Hindlimb muscle (tissue), 1 donor: ENCODE measurements around the gene CARD9. TPM values are rescaled to one million over a fixed set of nuclear protein-coding genes. Genes with fewer than 3 reads are reported as not detected.
"Not testable (repeated sequence)": the region's sequence is repeated elsewhere in the genome, so short reads cannot be mapped to it uniquely, and the experiment has no call there.

Source experiments
- DNase-seq: peaks from one replicate; pipeline ENCODE4 v3.0.0-alpha.2; 2013
- polyA plus RNA-seq: library from polyadenylated mRNA; unstranded; fragments of 120-200 nt; gene quantifications from one replicate; pipeline ENCODE4 v1.2.1, GENCODE V29; 2013; ENCODE audit not compliant: insufficient read length

Gene CARD9
- polyA plus RNA-seq, 1 donor, result 1.1 TPM

DNA sequence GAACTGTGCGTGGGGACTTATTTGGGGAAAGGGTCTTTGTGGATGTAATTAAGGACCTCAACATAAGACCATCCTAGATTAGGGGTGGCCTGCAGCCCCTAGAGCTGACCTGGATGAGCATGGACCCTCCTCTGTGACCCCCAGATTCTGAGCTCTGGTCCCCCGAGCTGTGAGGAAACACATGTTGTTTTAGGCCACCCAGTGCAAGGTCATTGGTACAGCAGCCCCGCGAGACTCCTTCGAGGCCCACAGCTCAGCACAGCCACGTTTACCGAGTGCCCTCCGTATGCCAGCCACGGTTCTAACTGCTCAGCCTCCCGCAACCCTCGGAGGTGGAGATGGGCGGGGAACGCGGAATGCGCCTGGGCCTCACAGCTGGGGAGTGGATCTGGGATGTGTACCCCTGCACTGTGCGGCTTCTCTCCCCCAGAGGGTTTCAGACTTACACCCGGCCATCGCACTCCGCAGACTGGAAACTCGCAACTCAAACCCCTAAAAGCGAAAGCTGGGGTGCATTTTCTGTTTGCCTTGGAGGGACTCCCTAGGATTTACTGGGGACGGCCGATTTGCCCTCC lies 50.6 kb downstream of the CARD9 start:
- DNase-seq, result no peak

DNA sequence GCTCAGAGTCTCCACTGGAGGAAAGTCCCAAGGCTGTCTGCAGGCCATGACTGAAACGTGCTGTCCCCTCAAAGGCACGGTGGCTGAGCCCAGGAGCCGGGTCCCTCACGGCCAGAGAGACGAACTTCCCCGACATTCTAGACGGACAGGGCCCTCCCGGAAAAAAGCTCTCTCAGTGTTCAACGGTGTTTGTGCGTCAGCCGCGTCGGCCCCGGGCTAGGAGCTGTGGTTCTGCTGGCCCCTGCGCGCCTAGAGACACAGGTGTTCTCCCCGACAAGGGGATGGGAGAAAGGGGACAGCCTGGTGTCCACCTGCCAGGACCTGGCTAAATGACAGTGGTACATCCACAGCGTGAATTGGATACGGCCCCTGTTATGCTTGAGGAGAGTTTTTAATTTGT lies 51.9 kb downstream of the CARD9 start:
- DNase-seq, result no peak

DNA sequence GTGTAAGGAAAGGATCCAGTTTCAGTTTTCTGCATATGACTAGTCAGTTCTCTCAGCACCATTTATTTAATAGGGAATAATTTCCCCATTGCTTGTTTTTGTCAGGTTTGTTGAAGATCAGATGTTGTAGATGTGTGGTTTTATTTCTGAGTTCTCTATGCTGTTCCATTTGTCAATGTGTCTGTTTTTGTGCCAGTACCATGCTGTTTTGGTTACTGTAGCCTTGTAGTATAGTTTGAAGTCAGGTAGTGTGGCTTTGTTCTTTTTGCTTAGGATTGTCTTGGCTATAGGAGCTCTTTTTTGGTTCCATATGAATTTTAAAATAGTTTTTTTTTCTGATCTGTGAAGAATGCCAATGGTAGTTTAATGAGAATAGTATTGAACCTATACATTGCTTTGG lies 52.5 kb downstream of the CARD9 start:
- DNase-seq, result not testable (repeated sequence)

DNA sequence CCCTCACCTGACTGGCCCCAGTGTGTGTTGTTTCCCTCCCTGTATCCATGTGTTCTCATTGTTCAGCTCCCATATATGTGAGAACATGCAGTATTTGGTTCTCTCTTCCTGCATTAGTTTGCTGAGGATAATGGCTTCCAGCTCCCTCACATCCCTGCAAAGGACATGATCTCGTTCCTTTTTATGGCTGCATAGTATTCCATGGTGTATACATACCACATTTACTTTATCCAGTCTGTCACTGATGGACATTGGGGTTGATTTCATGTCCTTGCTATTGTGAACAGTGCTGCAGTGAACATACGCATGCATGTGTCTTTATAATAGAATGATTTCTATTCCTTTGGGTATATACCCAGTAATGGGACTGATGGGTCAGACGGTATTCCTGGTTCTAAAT lies 53.5 kb downstream of the CARD9 start:
- not testable (repeated sequence) for DNase-seq

DNA sequence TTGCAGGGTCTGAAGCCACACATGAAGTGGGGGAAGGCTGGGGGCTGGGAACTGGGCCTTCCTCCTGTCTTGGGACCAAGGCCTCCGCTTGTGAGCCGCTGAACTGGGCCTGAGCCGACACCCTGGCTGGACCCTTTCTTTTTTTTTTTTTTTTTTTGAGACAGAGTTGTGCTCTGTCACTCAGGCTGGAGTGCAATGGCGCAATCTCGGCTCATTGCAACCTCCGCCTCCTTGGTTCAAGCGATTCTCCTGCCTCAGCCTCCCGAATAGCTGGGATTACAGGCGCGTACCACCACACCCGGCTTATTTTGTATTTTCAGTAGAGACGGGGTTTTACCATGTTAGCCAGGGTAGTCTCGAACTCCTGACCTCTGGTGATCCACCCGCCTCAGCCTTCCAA lies 54.2 kb downstream of the CARD9 start:
- DNase-seq, result not testable (repeated sequence)

DNA sequence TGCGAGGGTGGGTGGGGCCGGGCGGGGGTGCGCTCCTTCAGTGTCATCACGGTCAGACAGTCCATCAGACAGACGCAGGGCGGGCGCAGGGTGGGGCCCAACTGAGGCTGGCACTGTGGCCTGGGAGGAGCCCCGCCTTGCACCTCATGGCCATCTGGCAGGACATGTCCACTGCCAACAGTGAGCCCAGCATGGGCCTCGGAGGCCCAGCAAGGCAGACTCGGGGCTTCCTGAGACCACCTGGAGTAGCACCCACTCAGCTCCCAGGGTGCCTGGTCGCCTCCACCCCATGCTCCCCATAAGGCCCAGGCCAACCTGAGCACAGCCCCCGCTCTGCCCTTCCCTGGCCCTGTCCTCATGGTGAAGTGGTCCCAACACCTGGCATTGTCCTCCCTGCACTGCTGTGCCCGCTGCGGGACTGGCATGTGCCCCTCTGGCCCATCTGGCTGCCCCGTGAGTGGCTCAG lies 54.7 kb downstream of the CARD9 start:
- DNase-seq, result no peak

DNA sequence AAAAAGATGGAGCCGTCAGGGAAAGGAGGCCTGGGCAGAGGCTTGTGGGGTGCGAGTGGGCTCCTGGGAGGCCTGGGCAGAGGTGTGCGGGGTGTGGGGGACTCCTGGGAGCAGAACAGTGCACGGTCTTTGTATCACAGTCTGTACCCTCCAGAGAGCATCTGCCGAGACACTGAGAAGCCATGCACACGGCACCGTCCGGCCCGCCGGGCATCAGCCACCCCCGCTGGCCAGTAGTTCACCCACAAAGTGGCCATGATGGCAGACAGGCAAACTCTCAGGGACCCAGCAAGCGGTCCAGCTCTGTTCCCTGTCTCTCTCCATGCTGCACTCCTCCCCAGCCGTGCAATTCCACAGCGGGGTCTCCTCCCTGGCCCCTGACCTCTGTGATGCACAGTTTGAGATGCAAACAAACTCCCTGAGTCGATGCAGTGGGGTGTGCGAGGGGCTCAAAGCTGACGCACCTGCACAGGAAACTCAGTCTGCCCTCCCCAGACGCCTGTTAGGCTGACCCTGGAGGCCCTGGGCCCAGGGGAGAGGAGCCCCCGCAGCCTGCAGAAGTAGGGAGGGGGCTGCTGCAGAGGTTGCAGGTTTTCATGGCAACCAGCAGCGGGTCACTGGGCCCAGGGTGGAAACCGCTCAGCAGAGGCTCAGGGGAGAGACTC lies 55.2 kb downstream of the CARD9 start:
- no peak for DNase-seq

DNA sequence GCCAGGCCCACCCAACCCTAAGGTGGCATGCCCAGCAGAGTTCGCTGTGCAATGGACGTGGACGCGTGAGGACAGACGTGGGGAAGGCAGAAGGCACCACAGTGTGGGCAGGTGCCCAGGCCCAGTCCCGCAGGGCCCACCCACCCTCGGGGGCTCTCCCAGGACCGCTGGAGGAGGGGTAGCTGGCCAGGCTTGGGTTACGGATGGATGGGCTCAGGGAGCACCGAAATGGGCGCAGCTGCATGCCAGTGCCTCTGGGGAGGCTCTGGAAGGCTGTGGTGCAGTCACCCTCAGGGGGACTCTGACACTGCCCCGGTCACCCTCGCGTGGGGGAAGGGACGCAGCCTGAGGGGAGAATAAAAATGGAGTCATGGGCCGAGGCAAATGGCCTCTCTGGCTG lies 55.8 kb downstream of the CARD9 start:
- no peak for DNase-seq

DNA sequence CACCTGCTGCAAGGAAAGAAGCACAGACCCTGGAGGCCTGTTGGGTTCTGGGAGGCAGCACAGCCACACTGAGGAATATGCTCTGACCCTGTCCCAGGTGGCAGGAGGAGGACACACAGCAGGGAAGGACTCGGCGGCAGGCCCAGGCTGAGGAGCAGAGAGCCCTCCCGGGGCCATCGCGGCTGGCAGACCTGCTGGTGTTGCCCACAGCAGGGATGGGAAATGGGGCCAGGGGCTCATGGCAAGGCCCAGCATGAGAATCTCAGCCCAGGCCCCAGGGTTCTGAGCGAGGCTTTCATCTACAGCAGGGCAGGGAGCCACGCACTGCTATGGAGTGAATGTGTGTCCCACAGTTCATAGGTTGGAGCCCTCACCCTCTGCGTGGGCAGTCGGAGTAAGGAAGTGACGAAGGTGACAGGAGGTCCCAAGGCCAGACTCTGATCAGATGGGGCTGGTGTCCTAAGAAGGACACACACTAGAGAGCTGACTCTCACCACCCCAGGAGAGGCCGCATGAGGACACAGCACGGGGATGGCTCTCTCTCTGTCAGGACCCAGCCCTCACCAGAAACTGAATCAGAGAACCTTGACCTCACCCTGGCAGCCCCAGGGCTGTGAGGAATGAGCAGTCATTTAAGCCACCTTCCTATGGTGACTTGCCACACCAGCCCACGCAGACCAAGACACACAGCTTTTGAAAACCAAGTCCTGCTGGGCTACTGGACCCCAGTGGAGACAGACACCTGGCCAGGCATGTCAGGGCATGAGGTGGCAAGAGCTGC lies 56.4 kb downstream of the CARD9 start:
- DNase-seq, result no peak

DNA sequence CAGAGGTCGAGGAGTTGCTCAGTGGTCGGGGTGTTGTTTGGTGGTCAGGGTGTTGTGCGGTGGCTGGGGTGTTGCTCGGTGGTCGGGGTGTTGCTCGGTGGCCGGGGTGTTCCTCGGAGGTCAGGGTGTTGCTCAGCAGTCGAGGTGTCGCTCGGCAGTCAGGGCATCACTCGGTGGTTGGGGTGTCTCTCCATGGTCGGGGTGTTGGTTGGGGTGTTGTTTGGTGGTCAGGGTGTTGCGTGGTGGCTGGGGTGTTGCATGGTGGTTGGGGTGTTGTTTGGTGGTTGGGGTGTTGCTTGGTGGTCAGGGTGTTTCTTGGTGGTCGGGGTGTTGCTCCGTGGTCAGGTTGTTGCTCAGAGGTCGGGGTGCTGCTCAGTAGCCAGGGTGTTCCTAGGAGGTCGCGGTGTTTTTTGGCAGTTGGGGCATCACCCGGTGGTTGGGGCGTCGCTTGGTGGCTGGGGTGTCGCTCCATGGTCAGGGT lies 57.2 kb downstream of the CARD9 start:
- no peak for DNase-seq

DNA sequence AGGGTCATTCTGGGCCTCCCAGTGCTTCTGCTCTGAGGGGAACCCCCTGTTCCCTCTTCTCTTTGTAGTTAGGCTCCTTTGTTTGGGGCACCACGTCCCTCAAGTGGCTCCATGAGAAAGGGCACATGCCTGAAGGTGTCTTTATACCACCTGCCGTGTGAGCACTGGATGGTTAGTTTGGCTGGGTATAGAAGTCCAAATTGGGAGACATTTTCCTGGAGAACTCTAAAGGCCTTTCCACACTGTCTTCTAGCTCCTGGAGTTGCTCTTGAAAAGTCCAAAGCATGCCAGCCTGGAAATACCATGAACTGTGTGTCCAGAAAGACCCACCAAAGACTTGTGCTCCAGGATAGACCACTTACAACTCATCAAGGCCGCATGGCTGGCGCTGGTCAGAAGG lies 58.5 kb downstream of the CARD9 start:
- no peak for DNase-seq

DNA sequence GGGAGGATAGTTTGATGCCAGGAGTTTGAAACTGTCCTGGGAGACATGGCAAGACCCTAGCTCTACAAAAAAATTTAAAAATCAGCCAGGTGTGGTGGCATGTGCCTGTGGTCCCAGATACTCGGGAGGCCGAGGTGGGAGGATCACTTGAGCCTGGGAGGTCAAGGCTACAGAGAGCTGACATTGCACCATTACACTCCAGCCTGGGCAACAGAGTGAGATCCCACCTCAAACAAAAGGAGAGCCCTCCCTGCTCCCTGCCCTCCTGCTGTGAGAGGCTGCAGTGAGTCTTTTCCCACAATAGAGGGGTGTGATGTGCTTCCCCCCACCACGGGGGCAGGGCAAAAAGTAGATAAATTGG lies 59.4 kb downstream of the CARD9 start:
- no peak for DNase-seq

Other genes with a start within 250 kb of the CARD9 start
- gene LHX3, start 168.5 kb downstream of the CARD9 start, polyA plus RNA-seq, result not detected
- 8.3 TPM for gene QSOX2, start 127.9 kb downstream of the CARD9 start, polyA plus RNA-seq
- gene CCDC187, start 69.6 kb downstream of the CARD9 start, polyA plus RNA-seq, result 0.04 TPM
- gene GPSM1, start 46.1 kb downstream of the CARD9 start, polyA plus RNA-seq, result 28.5 TPM
- 10.5 TPM for gene DNLZ, start 9.9 kb downstream of the CARD9 start, polyA plus RNA-seq
- 7.8 TPM for gene SNAPC4, start 26.5 kb upstream of the CARD9 start, polyA plus RNA-seq
- gene ENTR1, start 36.9 kb upstream of the CARD9 start, polyA plus RNA-seq, result 31.5 TPM
- gene PMPCA, start 37.0 kb upstream of the CARD9 start, polyA plus RNA-seq, result 39.9 TPM
- gene INPP5E, start 66.2 kb upstream of the CARD9 start, polyA plus RNA-seq, result 13.7 TPM
- 38.4 TPM for gene SEC16A, start 109.4 kb upstream of the CARD9 start, polyA plus RNA-seq
- 38.6 TPM for gene NOTCH1, start 172.4 kb upstream of the CARD9 start, polyA plus RNA-seq